Measurements from ENCODE around the gene SV2B.

DNA sequence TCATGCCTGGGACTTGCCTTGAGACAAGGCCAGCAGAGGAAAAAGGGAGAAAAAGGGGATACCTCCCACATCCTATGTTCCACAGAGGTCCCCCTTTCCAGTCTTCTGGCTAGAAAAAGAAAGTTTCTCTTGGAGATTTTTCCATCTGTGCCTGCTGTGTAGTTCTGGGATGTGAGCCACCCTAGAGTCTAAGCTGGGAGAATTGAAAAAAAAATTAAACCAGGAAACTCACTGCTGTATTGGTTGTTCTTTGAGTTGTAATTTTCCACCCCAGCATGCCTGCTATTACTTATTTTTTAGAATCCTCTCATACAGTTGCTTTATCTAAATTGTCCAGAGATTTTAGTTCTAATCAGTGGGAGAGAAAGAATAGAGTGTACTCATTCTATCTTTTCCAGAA, 68.4 kb downstream of the SV2B start:
- TF ChIP-seq POLR2AphosphoS5 (IDR thresholded peaks at IDR 0.05; ENCODE audit: borderline replicate concordance, low read depth, low read length) (no peak), EZH2 (IDR thresholded peaks at IDR 0.05) (no peak), FOXP2 (optimal IDR thresholded peaks at IDR 0.05; ENCODE audit: control extremely low read depth, extremely low read length, insufficient read depth) (no peak)

Measured in SK-N-MC (cell line).